Stomach (tissue), 4 donors: ENCODE data around the gene NR3C1.

ENCODE experiments used
- CTCF ChIP-seq, 7 experiments: fragments of 450-650 bp in 4 of 7; fragments of 200-600 bp in 3 of 7; sonication (generic) in 3 of 7; IDR thresholded peaks; one replicate each; pipeline ENCODE4 v1.5.1; 2016 to 2019; ENCODE audit warnings: antibody characterized with exemption in 7 of 7, control low read depth in 2 of 7, mild to moderate bottlenecking in 1 of 7
- EP300 ChIP-seq: sonication (generic); formaldehyde crosslinking; IDR thresholded peaks from one replicate; pipeline ENCODE4 v1.6.1; 2017; ENCODE audit warnings: antibody characterized with exemption

GRCh38 chr5:143231973-143232812, 171.3 kb downstream of the NR3C1 start:
- TF ChIP-seq CTCF (IDR thresholded peaks at IDR 0.05) (no peak), EP300 (no peak)
